B cell (primary cell): ENCODE results near the gene CDKL4. TPM values are rescaled to one million over a fixed set of nuclear protein-coding genes. Genes with fewer than 3 reads are reported as not detected.

Experiments
- ATAC-seq: fragments of 200-7000 bp; cut with Tn5 transposase; one replicate; pipeline ENCODE4 v1.10.0; 2021; ENCODE audit warnings: low read depth, mild to moderate bottlenecking, moderate number of reproducible peaks, moderate library complexity
- CTCF ChIA-PET: fragments of 350-600 bp; sonication (Branson Sonifier 250); formaldehyde crosslinking; loops from one replicate; lab custom pipeline; 2021; ENCODE audit warnings: antibody characterized with exemption, inconsistent platforms; lab: Charles Lee
- POLR2A ChIA-PET: fragments of 350-600 bp; sonication (Branson Sonifier 250); formaldehyde crosslinking; loops from one replicate; lab custom pipeline; 2021; ENCODE audit warnings: antibody characterized with exemption; lab: Charles Lee
- DNase-seq: peaks from one replicate; pipeline ENCODE4 v3.0.0; 2013
- H2AFZ ChIP-seq: 2 replicates; pipeline ENCODE4 v1.6.1; 2012; ENCODE audit warnings: mild to moderate bottlenecking, low read depth, low read length; ENCODE audit not compliant: insufficient read depth, poor library complexity, severe bottlenecking
- H3K27ac ChIP-seq, 2 donors: 1 replicate in 1 of 2; 2 replicates in 1 of 2; pipeline ENCODE4 v1.5.1; 2012 to 2013; ENCODE audit warnings: low read length in 2 of 2, mild to moderate bottlenecking in 2 of 2, moderate library complexity in 1 of 2
- H3K27me3 ChIP-seq, 4 experiments: fragments of 200-600 bp in 1 of 4; sonication (generic) in 1 of 4; replicated peaks in 1 of 4; 1 replicate in 2 of 4; 2 replicates in 2 of 4; pipeline versions ENCODE4 v1.6.1 to v1.7.0; 2013 to 2016; ENCODE audit warnings: low read length in 3 of 4, mild to moderate bottlenecking in 2 of 4, mixed read lengths in 1 of 4, moderate library complexity in 1 of 4; ENCODE audit not compliant: insufficient read depth in 4 of 4, control insufficient read depth in 3 of 4; ENCODE audit errors: control extremely low read depth in 1 of 4
- H3K36me3 ChIP-seq, 2 experiments: replicated peaks in 1 of 2; 1 replicate in 1 of 2; 2 replicates in 1 of 2; pipeline versions ENCODE4 v1.6.1 to v1.7.1; 2013; ENCODE audit warnings: low read length in 1 of 2; ENCODE audit not compliant: insufficient read depth in 2 of 2, control insufficient read depth in 1 of 2; ENCODE audit errors: control extremely low read depth in 1 of 2, extremely low read depth in 1 of 2
- H3K4me1 ChIP-seq, 2 donors: fragments of 200-600 bp in 1 of 2; sonication (generic) in 1 of 2; 1 replicate in 1 of 2; 2 replicates in 1 of 2; pipeline versions ENCODE4 v1.5.1 to v1.6.1; 2013 to 2017; ENCODE audit warnings: low read length in 2 of 2; ENCODE audit not compliant: control insufficient read depth in 2 of 2, insufficient read depth in 2 of 2
- H3K4me2 ChIP-seq: replicated peaks from 2 replicates; pipeline ENCODE3; 2012; ENCODE audit warnings: mild to moderate bottlenecking, low read depth, low read length; ENCODE audit not compliant: poor library complexity, severe bottlenecking
- H3K4me3 ChIP-seq, 5 experiments: fragments of 200-600 bp in 1 of 5; sonication (generic) in 1 of 5; 1 replicate in 3 of 5; 2 replicates in 2 of 5; pipeline versions ENCODE4 v1.5.1 to v1.7.0; 2011 to 2016; ENCODE audit warnings: low read length in 4 of 5, mild to moderate bottlenecking in 4 of 5, low read depth in 2 of 5, control low read depth in 1 of 5, moderate library complexity in 1 of 5; ENCODE audit not compliant: insufficient read depth in 1 of 5; ENCODE audit errors: control extremely low read depth in 1 of 5, extremely low read depth in 1 of 5
- H3K79me2 ChIP-seq: fragments of 200-600 bp; sonication (generic); one replicate; pipeline ENCODE4 v1.6.0; 2016; ENCODE audit warnings: low read length; ENCODE audit not compliant: control insufficient read depth, insufficient read depth
- H3K9ac ChIP-seq: fragments of 200-600 bp; sonication (generic); 2 replicates; pipeline ENCODE4 v1.6.1; 2017; ENCODE audit warnings: mild to moderate bottlenecking, low read length, moderate library complexity
- H3K9me3 ChIP-seq, 3 donors: one replicate each; pipeline versions ENCODE4 v1.6.1 to v1.7.1; 2013; ENCODE audit warnings: low read length in 2 of 3; ENCODE audit not compliant: control insufficient read depth in 2 of 3, insufficient read depth in 1 of 3; ENCODE audit errors: control extremely low read depth in 1 of 3
- H4K20me1 ChIP-seq: 2 replicates; pipeline ENCODE4 v1.6.0; 2012; ENCODE audit warnings: mild to moderate bottlenecking, low read length; ENCODE audit not compliant: insufficient read depth, control insufficient read depth, poor library complexity, severe bottlenecking
- H3K27ac Mint-ChIP-seq: one replicate; pipeline ENCODE4 v1.8.0; 2021; ENCODE audit warnings: mixed read lengths
- H3K27me3 Mint-ChIP-seq: one replicate; pipeline ENCODE4 v1.8.0; 2021; ENCODE audit warnings: mixed read lengths
- H3K4me1 Mint-ChIP-seq: one replicate; pipeline ENCODE4 v1.8.0; 2021; ENCODE audit warnings: mixed read lengths
- H3K4me3 Mint-ChIP-seq: one replicate; pipeline ENCODE4 v1.8.0; 2021; ENCODE audit warnings: mixed read lengths
- H3K9me3 Mint-ChIP-seq: one replicate; pipeline ENCODE4 v1.8.0; 2022; ENCODE audit warnings: mixed read lengths; ENCODE audit not compliant: insufficient read depth
- CTCF ChIP-seq: fragments of 200-600 bp; IDR thresholded peaks from one replicate; pipeline ENCODE4 v1.8.0; 2022; ENCODE audit warnings: antibody characterized with exemption, mild to moderate bottlenecking
- EZH2 ChIP-seq: IDR thresholded peaks from 2 replicates; pipeline ENCODE4 v1.6.1; 2012; ENCODE audit warnings: borderline replicate concordance, low read depth, mild to moderate bottlenecking, moderate library complexity, low read length; ENCODE audit not compliant: insufficient read depth, poor library complexity, severe bottlenecking
- WGBS: methylation state at CpG from one replicate; pipeline ENCODE4 v1.1.5; 2013; ENCODE audit warnings: missing lambda C conversion rate; ENCODE audit not compliant: insufficient coverage; 5-methylcytosine and 5-hydroxymethylcytosine counted together
- intact Hi-C: fragments of 100-400 bp; cut with micrococcal nuclease; formaldehyde crosslinking; loops from one replicate; pipeline ENCODE4 v1.10.0; 2022
- polyA plus RNA-seq: library from polyadenylated mRNA; depleted of rRNA; stranded (reverse); fragments of >200 nt; gene quantifications from 2 replicates; pipeline ENCODE4 v1.2.3, GENCODE V29; 2012
- total RNA-seq, 2 donors: library from RNA; stranded (reverse); fragments of 120-200 nt in 1 of 2; gene quantifications; 1 replicate in 1 of 2; 2 replicates in 1 of 2; pipeline versions ENCODE4 v1.2.3 to v1.2.4, GENCODE V29; 2013 to 2022

The CDKL4 gene
- total and polyA plus RNA-seq, 2 donors (not counting 1 experiment from before 2014, with no cell fraction given): not detected

GRCh38 chr2:39152504-39152903 lies 91.3 kb downstream of the CDKL4 start:
- WGBS: no CpG with 5 or more reads among the region's 2 CpGs
- ATAC-seq: no peak

More at GRCh38 chr2:39152504-39152903, 91.3 kb downstream of the CDKL4 start:
- H3K36me3 ChIP-seq: no peaks in the 10 kb centered on the region
- ChIA-PET POLR2A (interaction anchor here (0.7 kb wide), 1 partner anchor 324 kb away, joined by 4 read pairs; no protein-coding TSS in a partner anchor), CTCF (no interaction called here)
- no peak overlapping the region for H3K4me2 ChIP-seq
- H3K79me2 ChIP-seq: no peaks in the 10 kb centered on the region
- intact Hi-C loops: no loop called here
- TF ChIP-seq EZH2 (no peak), CTCF (no peak)
- no peak overlapping the region for H3K9ac ChIP-seq
- H3K4me3 ChIP-seq: no peak overlapping the region
- no peak for DNase-seq
- Mint-ChIP-seq H3K4me1 (no peaks in the 10 kb centered on the region), H3K9me3 (no peaks in the 10 kb centered on the region), H3K27ac (no peak overlapping the region), H3K27me3 (no peaks in the 10 kb centered on the region), H3K4me3 (no peak overlapping the region)
- no peaks in the 10 kb centered on the region for H3K27me3 ChIP-seq
- no peak overlapping the region for H2AFZ ChIP-seq
- no peaks in the 10 kb centered on the region for H3K9me3 ChIP-seq
- H3K4me1 ChIP-seq: no peaks in the 10 kb centered on the region
- H4K20me1 ChIP-seq: no peaks in the 10 kb centered on the region
- no peak overlapping the region for H3K27ac ChIP-seq
